ENCODE results near the gene GRAMD1B. TPM values are rescaled to one million over a fixed set of nuclear protein-coding genes. Genes with fewer than 3 reads are reported as not detected.
A peak's percentile ranks its signal among the peaks of the same experiment; 100 is the strongest.

Gene GRAMD1B
- total RNA-seq, 1 donor from 2014 or later: 159 TPM

GRCh38 chr11:123393312-123393927 lies 36.6 kb upstream of the GRAMD1B start:
- H3K27ac Mint-ChIP-seq: no peak overlapping the region
- peaks cover 43% of the 10 kb centered on the region for H3K4me1 Mint-ChIP-seq (ENCODE audit: low read depth)
- no peaks in the 10 kb centered on the region for H3K27me3 Mint-ChIP-seq (ENCODE audit: low read depth)
- H3K9me3 Mint-ChIP-seq: no peaks in the 10 kb centered on the region
- intact Hi-C loops (cut with micrococcal nuclease): loop anchor here (1.0 kb wide), 1 partner anchor 11 kb away; no protein-coding TSS in a partner anchor
- H3K4me3 Mint-ChIP-seq (ENCODE audit: low read depth): no peak overlapping the region
- no peak for DNase-seq (ENCODE audit: low spot score)
- peaks cover 15% of the 10 kb centered on the region for H3K36me3 Mint-ChIP-seq (ENCODE audit: low read depth)

DNA sequence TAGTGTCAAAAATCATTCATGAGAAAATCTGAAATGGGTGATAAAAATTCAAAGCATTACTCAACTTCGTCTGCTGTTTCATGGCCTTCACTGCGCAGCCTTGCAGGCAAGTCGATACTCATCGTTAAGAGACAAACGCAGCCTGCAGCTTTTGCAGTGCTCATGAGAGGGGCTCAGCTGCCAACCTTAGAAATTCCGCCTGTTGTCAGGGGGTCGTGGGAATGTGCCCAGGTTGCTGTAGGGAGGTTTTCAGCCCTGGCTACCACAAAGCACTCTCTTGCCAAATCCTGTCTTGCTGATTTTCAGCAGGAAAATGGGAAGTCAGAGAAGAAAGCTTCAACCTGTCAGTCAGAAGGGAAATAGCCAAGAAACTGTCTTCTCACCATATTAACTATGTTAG lies 25.4 kb upstream of the GRAMD1B start:
- H3K27me3 Mint-ChIP-seq (ENCODE audit: low read depth): no peaks in the 10 kb centered on the region
- no peaks in the 10 kb centered on the region for H3K9me3 Mint-ChIP-seq
- H3K4me3 Mint-ChIP-seq (ENCODE audit: low read depth): no peak overlapping the region
- no peaks in the 10 kb centered on the region for H3K36me3 Mint-ChIP-seq (ENCODE audit: low read depth)
- intact Hi-C loops (cut with micrococcal nuclease): loop anchor here (10.0 kb wide), 1 partner anchor 150 kb away; no protein-coding TSS in a partner anchor
- no peak for DNase-seq (ENCODE audit: low spot score)
- H3K4me1 Mint-ChIP-seq (ENCODE audit: low read depth): peaks cover 35% of the 10 kb centered on the region
- no peak overlapping the region for H3K27ac Mint-ChIP-seq

DNA sequence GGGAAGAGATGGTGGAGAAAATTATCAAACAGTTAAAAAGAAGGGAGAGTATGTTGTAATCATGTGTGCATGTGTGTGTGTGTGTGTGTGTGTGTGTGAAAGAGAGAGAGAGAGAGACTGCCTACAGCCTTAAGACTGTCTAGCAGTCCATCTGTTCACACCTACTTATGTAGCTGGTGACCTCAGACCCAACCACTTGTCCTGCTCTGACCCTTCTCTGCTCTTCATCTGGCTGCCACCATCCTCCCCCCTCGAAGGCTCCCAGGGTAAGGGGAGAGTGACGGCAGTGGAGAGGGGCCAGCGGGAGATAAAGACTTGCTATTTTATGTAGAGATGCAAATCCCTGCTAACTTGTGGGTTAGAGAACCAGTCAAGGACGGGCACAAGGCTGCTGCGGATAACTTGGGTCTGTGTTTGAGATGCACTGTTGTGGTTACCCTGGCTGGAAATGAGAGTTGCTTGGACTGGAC lies 24.9 kb upstream of the GRAMD1B start:
- Mint-ChIP-seq H3K27ac (no peak overlapping the region), H3K27me3 (ENCODE audit: low read depth) (no peaks in the 10 kb centered on the region), H3K9me3 (no peaks in the 10 kb centered on the region), H3K4me1 (ENCODE audit: low read depth) (peaks cover 39% of the 10 kb centered on the region), H3K4me3 (ENCODE audit: low read depth) (no peak overlapping the region), H3K36me3 (ENCODE audit: low read depth) (no peaks in the 10 kb centered on the region)
- intact Hi-C loops (cut with micrococcal nuclease): loop anchor here (10.0 kb wide), 1 partner anchor 150 kb away; no protein-coding TSS in a partner anchor
- no peak for DNase-seq (ENCODE audit: low spot score)

DNA sequence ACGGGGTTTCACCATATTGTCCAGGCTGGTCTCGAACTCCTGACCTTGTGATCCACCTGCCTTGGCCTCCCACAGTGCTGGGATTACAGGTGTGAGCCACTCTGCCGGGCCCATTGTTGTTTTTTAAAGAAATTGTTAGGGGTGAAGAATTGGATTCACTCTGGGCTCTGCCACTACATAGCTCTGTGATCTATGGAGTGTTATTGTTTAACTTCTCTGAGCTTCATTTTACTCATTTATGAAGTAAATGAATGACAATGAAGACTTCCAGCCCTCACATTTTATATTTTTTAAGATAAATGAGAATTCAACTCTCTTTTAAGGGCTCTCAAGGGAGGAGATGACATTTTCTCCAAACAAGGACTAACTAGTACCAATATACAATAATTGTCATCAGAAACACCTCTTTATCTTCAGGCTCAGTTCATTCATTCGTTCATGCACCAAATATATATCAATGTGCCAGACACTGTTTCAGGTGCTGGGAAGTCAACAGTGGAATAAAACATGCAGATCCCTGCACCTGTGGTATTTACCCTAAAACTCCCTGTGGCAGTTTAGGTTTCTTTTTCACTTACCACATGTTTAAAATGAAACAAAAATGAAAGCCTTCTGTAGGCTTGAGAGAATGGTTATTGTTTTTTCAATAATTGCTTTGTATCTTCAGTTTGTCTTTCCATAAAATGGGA lies 23.5 kb upstream of the GRAMD1B start:
- intact Hi-C loops (cut with micrococcal nuclease): loop anchor here (1.0 to 10.0 kb wide), 6 partner anchors 24 to 148 kb away; partner anchors contain the start of gene GRAMD1B
- H3K4me1 Mint-ChIP-seq (ENCODE audit: low read depth): peaks cover 43% of the 10 kb centered on the region
- no peaks in the 10 kb centered on the region for H3K36me3 Mint-ChIP-seq (ENCODE audit: low read depth)
- no peaks in the 10 kb centered on the region for H3K9me3 Mint-ChIP-seq
- no peak for DNase-seq (ENCODE audit: low spot score)
- peak overlapping the region; percentile 57 for H3K27ac Mint-ChIP-seq
- no peaks in the 10 kb centered on the region for H3K27me3 Mint-ChIP-seq (ENCODE audit: low read depth)
- H3K4me3 Mint-ChIP-seq (ENCODE audit: low read depth): peak overlapping the region; percentile 66

DNA sequence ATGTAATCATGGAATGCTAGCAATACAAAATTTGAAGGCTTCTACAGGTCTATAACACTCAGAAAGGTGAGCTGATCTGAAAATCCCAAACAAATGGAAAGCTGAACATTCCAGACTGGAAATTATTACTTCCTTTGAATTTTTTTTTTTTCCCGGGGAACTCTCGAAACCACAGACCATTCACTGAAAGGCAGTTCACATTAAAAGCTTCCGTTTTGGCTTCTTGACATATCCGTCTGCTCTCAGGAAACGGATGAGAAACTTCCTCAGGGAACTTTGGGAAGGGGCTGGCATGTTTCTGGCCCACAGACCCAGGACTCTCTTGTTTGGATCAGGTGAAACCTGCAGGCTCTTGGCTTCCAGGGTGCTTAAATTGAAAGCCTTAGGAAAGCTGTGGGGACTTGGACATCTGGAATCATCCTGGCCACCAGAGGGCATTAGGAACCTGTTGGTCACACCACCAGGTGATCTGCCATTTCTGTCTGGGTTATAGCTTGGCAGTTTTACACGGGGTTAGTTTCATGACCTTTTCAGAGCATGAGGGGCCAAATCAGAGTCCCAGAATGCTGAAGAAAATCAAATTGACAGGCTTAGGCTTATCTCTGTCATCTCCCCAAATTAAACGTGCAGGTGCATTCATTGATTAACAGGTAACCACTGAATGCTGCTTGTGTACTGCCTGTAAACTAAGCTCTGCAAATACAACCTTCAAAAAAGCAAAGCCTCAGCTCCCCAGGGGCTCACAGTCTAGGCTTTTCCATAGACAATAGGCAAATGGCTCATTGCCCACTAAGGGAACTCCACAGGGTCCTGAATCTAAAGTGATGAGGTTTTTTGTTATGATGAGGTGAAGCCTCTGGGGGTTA lies 22.7 kb upstream of the GRAMD1B start:
- Mint-ChIP-seq H3K9me3 (no peaks in the 10 kb centered on the region), H3K27me3 (ENCODE audit: low read depth) (no peaks in the 10 kb centered on the region), H3K27ac (peak overlapping the region; percentile 56), H3K4me1 (ENCODE audit: low read depth) (peaks cover 43% of the 10 kb centered on the region), H3K4me3 (ENCODE audit: low read depth) (peak overlapping the region; percentile 66), H3K36me3 (ENCODE audit: low read depth) (no peaks in the 10 kb centered on the region)
- peak; percentile 30 for DNase-seq (ENCODE audit: low spot score)
- intact Hi-C loops (cut with micrococcal nuclease): loop anchor here (1.0 to 10.0 kb wide), 5 partner anchors 23 to 147 kb away; partner anchors contain the start of gene GRAMD1B

DNA sequence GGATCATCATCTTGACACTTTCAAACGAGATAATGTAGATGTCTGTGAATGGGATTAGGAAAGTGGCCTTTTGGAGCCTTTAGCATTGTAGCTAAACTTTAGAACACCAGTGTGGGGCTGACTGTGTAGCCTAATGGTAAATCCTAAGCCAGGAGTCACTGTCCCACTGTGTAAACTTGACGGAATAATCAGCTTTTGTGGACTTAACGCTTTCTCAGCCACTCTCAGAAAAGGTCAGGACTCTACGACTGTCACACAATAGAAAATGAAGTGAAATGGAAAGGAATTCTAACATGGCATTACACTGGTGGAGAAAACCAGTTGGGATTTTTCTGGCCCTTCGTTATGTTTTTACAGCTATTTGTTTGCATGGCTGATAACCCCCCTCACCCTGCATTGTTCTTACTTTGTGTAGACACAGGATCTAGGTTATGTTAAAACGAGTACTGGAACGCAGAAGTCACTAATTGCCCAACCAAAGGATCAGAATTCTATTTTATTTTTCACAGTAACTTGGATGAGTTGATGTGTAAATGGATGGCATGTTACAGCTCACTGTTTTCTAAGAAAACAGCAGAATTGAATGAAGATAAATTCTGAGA lies 22.0 kb upstream of the GRAMD1B start:
- Mint-ChIP-seq H3K9me3 (no peaks in the 10 kb centered on the region), H3K4me3 (ENCODE audit: low read depth) (no peak overlapping the region), H3K36me3 (ENCODE audit: low read depth) (no peaks in the 10 kb centered on the region), H3K4me1 (ENCODE audit: low read depth) (peaks cover 43% of the 10 kb centered on the region), H3K27ac (no peak overlapping the region), H3K27me3 (ENCODE audit: low read depth) (no peaks in the 10 kb centered on the region)
- intact Hi-C loops (cut with micrococcal nuclease): loop anchor here (1.0 to 10.0 kb wide), 5 partner anchors 23 to 147 kb away; partner anchors contain the start of gene GRAMD1B
- DNase-seq (ENCODE audit: low spot score): no peak

- Mint-ChIP-seq H3K4me3 (ENCODE audit: low read depth) (no peak overlapping the region), H3K27ac (no peak overlapping the region), H3K36me3 (ENCODE audit: low read depth) (no peaks in the 10 kb centered on the region), H3K27me3 (ENCODE audit: low read depth) (no peaks in the 10 kb centered on the region), H3K9me3 (no peaks in the 10 kb centered on the region), H3K4me1 (ENCODE audit: low read depth) (peaks cover 43% of the 10 kb centered on the region)
- intact Hi-C loops (cut with micrococcal nuclease): loop anchor here (10.0 kb wide), 1 partner anchor 146 kb away; no protein-coding TSS in a partner anchor
- no peak for DNase-seq (ENCODE audit: low spot score)
Measured at GRCh38 chr11:123408619-123409455, 21.2 kb upstream of the GRAMD1B start.

DNA sequence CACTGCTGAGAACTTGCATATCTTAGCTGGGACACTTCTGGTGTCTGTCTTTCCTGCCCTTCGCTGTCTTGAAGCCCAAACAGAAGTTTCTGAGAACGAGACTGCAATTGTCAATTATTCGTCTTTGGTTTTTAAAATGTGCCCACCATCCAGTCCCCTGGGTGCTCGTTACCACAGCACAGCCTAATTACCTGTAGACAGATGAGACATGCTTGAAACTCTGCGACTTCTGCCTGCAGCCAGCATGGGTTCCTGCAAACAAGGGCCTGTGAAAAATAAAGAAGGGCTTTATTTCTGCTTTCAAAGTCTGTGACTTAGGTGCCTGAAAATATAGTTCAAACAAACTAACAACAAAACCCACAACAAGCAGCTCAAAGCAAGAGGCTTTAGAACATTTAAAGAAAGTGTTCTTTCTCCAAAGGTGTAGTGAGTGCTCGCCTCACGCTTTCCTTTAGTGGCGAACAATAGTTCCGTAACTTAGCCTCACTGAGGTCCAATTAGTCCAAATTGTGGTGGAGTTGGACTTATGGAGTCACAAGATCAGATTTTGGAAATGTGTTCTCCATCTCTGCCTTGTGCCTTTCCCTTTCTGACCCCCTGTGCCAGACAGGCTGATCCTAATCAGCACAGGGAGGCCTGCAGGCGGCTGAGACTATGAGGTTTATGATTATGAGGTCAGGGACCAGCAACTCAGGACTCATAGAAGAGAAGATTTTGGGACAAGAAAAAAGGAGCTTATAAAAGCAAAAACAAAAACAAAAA lies 20.4 kb upstream of the GRAMD1B start:
- peaks cover 39% of the 10 kb centered on the region for H3K4me1 Mint-ChIP-seq (ENCODE audit: low read depth)
- H3K27me3 Mint-ChIP-seq (ENCODE audit: low read depth): no peaks in the 10 kb centered on the region
- intact Hi-C loops (cut with micrococcal nuclease): loop anchor here (10.0 kb wide), 1 partner anchor 145 kb away; no protein-coding TSS in a partner anchor
- no peaks in the 10 kb centered on the region for H3K9me3 Mint-ChIP-seq
- no peak overlapping the region for H3K4me3 Mint-ChIP-seq (ENCODE audit: low read depth)
- H3K27ac Mint-ChIP-seq: no peak overlapping the region
- peaks cover 4% of the 10 kb centered on the region for H3K36me3 Mint-ChIP-seq (ENCODE audit: low read depth)
- no peak for DNase-seq (ENCODE audit: low spot score)

GRCh38 chr11:123410218-123410549 lies 19.9 kb upstream of the GRAMD1B start:
- Mint-ChIP-seq H3K9me3 (no peaks in the 10 kb centered on the region), H3K27me3 (ENCODE audit: low read depth) (no peaks in the 10 kb centered on the region), H3K4me3 (ENCODE audit: low read depth) (no peak overlapping the region), H3K27ac (no peak overlapping the region), H3K4me1 (ENCODE audit: low read depth) (peaks cover 35% of the 10 kb centered on the region), H3K36me3 (ENCODE audit: low read depth) (peaks cover 4% of the 10 kb centered on the region)
- DNase-seq (ENCODE audit: low spot score): no peak
- intact Hi-C loops (cut with micrococcal nuclease): no loop called here

DNA sequence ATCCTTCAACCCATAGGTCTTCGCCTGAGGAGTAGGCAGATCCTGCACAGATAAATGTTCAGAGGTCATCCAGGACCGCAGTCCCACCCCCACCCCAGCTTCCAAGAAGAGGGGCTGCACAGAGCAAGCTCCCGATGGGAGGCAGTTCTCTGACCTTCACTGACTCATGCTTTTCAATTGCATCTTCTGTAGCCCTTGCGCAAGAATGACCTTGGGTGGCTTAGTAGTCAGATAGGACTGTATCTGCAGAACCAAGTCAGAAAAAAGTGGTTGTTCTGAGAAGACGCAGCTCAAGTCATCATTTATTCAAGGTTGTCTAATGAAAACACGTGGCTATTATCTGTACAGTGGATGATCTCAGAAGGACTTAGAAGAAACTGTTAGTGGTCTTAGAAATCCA lies 16.4 kb upstream of the GRAMD1B start:
- Mint-ChIP-seq H3K9me3 (no peaks in the 10 kb centered on the region), H3K27me3 (ENCODE audit: low read depth) (no peaks in the 10 kb centered on the region), H3K36me3 (ENCODE audit: low read depth) (peaks cover 4% of the 10 kb centered on the region), H3K4me1 (ENCODE audit: low read depth) (peaks cover 11% of the 10 kb centered on the region), H3K4me3 (ENCODE audit: low read depth) (no peak overlapping the region), H3K27ac (no peak overlapping the region)
- intact Hi-C loops (cut with micrococcal nuclease): no loop called here
- DNase-seq (ENCODE audit: low spot score): no peak

DNA sequence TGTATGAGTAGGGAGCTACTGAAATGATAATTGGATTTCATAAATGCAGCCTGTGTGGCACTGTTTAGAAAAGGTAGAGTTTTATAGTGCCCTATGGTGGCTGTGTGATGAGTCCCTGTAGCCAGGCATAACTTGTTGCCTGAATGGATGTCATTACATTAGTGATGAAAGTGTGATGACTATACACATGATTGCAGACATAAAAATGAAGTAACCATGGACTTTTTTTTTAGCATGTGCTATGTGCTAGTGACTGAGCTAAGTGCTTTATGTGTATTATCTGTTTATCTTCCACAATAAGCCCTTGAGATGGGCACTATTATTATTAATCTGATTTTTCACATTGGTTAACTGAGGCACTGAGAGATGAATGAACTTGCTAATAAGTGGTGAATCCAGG lies 13.5 kb upstream of the GRAMD1B start:
- H3K4me3 Mint-ChIP-seq (ENCODE audit: low read depth): no peak overlapping the region
- DNase-seq (ENCODE audit: low spot score): no peak
- H3K27me3 Mint-ChIP-seq (ENCODE audit: low read depth): no peaks in the 10 kb centered on the region
- H3K36me3 Mint-ChIP-seq (ENCODE audit: low read depth): peaks cover 4% of the 10 kb centered on the region
- H3K4me1 Mint-ChIP-seq (ENCODE audit: low read depth): peaks cover 10% of the 10 kb centered on the region
- no peaks in the 10 kb centered on the region for H3K9me3 Mint-ChIP-seq
- intact Hi-C loops (cut with micrococcal nuclease): no loop called here
- H3K27ac Mint-ChIP-seq: no peak overlapping the region

All from activated T-helper 2 cell treated with anti-CD3 and anti-CD28 coated beads, Interferon-gamma antibody, Interleukin-2, Interleukin-4, amounts not matched to agents 10 μg/mL and 5 μg/mL and 100 μg/mL, durations not matched to agents 14 hours and 24 hours and 36 hours (primary cell).